CD4-positive, alpha-beta T cell (primary cell): Measurements from ENCODE around the gene CD47. TPM values are rescaled to one million over a fixed set of nuclear protein-coding genes. Genes with fewer than 3 reads are reported as not detected.
A peak's percentile ranks its signal among the peaks of the same experiment; 100 is the strongest.

Experiments
- ATAC-seq: fragments of 200-7000 bp; cut with Tn5 transposase; one replicate; pipeline ENCODE4 v1.10.0; 2022; ENCODE audit warnings: mild to moderate bottlenecking; ENCODE audit not compliant: poor library complexity
- CTCF ChIA-PET: fragments of 350-600 bp; sonication (Branson Sonifier 250); formaldehyde crosslinking; loops from one replicate; lab custom pipeline; 2021; ENCODE audit warnings: antibody characterized with exemption, inconsistent platforms; lab: Charles Lee
- POLR2A ChIA-PET: fragments of 350-600 bp; sonication (Branson Sonifier 250); formaldehyde crosslinking; loops from one replicate; lab custom pipeline; 2021; ENCODE audit warnings: antibody characterized with exemption, inconsistent platforms; lab: Charles Lee
- DNase-seq, 14 experiments: peaks; one replicate each; pipeline ENCODE4 v3.0.0-alpha.2; 2013 to 2020; ENCODE audit warnings: mixed read lengths in 2 of 14
- H3K27ac ChIP-seq, 2 donors: one replicate each; pipeline versions ENCODE4 v1.5.1 to v1.7.0; 2013; ENCODE audit warnings: low read length in 2 of 2, low read depth in 1 of 2, mild to moderate bottlenecking in 1 of 2
- H3K27me3 ChIP-seq, 2 experiments: 1 replicate in 1 of 2; 2 replicates in 1 of 2; pipeline versions ENCODE4 v1.6.1 to v1.7.0; 2013; ENCODE audit warnings: low read length in 2 of 2, control low read depth in 1 of 2, mild to moderate bottlenecking in 1 of 2, moderate library complexity in 1 of 2; ENCODE audit not compliant: insufficient read depth in 2 of 2, control insufficient read depth in 1 of 2
- H3K36me3 ChIP-seq: one replicate; pipeline ENCODE4 v1.6.1; 2013; ENCODE audit warnings: low read length, control low read depth; ENCODE audit not compliant: insufficient read depth
- H3K4me1 ChIP-seq: one replicate; pipeline ENCODE4 v1.6.1; 2013; ENCODE audit warnings: low read length, control low read depth; ENCODE audit not compliant: insufficient read depth
- H3K4me3 ChIP-seq: one replicate; pipeline ENCODE4 v1.5.1; 2013; ENCODE audit warnings: mild to moderate bottlenecking, low read length, moderate library complexity
- H3K9me3 ChIP-seq, 2 experiments: 1 replicate in 1 of 2; 2 replicates in 1 of 2; pipeline versions ENCODE4 v1.6.1 to v1.7.0; 2013; ENCODE audit warnings: low read length in 2 of 2, mild to moderate bottlenecking in 2 of 2, control low read depth in 1 of 2, moderate library complexity in 1 of 2; ENCODE audit not compliant: control insufficient read depth in 1 of 2, insufficient read depth in 1 of 2
- H3K27ac Mint-ChIP-seq: one replicate; pipeline ENCODE4 v1.8.0; 2020; ENCODE audit warnings: mixed read lengths
- H3K27me3 Mint-ChIP-seq: one replicate; pipeline ENCODE4 v1.8.0; 2021; ENCODE audit warnings: mixed read lengths
- H3K36me3 Mint-ChIP-seq: one replicate; pipeline ENCODE4 v1.8.0; 2021; ENCODE audit warnings: low read depth, mixed read lengths
- H3K4me1 Mint-ChIP-seq: one replicate; pipeline ENCODE4 v1.8.0; 2021; ENCODE audit warnings: low read depth, mixed read lengths
- H3K4me3 Mint-ChIP-seq: one replicate; pipeline ENCODE4 v1.8.0; 2020; ENCODE audit warnings: mild to moderate bottlenecking, mixed read lengths
- H3K9me3 Mint-ChIP-seq: one replicate; pipeline ENCODE4 v1.8.0; 2020; ENCODE audit warnings: mixed read lengths
- intact Hi-C, 2 experiments: fragments of 100-400 bp; cut with DNase I in 1 of 2; cut with micrococcal nuclease in 1 of 2; formaldehyde crosslinking; loops; one replicate each; pipeline versions ENCODE4 v1.15.1 to v1.9.0; 2023 to 2025; cut with DNase I, micrococcal nuclease
- total RNA-seq, 174 experiments: library from RNA in 2 of 174; stranded (reverse) in 2 of 174; gene quantifications; one replicate each; pipeline ENCODE4 v1.2.3 and lab custom pipeline; 2021 to 2026
- TF ChIP-seq, protein P1 (sequence below): fragments of 200-600 bp; IDR thresholded peaks from one replicate; pipeline ENCODE4 v1.8.0; 2022; ENCODE audit warnings: antibody characterized with exemption, mild to moderate bottlenecking

Gene CD47
- total RNA-seq, 2 experiments from 2014 or later, result 166 to 170 TPM

DNA sequence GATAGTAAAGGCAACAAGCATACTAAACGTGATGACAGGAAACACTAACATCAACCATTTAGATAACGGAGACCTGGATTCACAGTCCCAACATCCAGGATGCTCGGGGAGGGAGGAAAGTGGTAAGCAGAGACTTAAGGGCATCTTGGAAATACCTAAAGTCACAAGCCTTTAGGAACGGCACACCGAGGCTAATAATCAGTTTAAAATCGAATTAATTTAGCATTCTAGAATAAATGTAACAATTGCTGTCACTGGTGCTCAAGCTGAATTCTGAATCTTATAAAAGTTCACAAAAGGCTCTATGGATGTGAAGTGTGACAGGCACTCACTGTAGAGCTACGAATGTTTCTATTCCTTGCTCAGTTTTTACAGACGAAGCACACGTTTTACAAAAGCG is 1.3 kb downstream of the CD47 start:
- Mint-ChIP-seq H3K4me1 (peaks cover 33% of the 10 kb centered on the region), H3K27ac (no peak overlapping the region), H3K27me3 (no peaks in the 10 kb centered on the region), H3K36me3 (peaks cover 23% of the 10 kb centered on the region), H3K9me3 (no peaks in the 10 kb centered on the region), H3K4me3 (peak overlapping the region; percentile 100)
- Histone ChIP-seq H3K27ac (peak overlapping the region; percentile 92 to 98), H3K27me3 (no peaks in the 10 kb centered on the region), H3K9me3 (peaks cover 0 to 3% of the 10 kb centered on the region in 2 experiments), H3K4me3 (peak overlapping the region; percentile 93), H3K36me3 (peaks cover 14% of the 10 kb centered on the region), H3K4me1 (peaks cover 39% of the 10 kb centered on the region)
- ChIA-PET POLR2A (interaction anchor here (0.6 to 7.6 kb wide), 12 partner anchors 9 to 162 kb away, joined by 3 to 323 read pairs (median 4); partner anchors contain the start of gene IFT57), CTCF (interaction anchor here (0.6 kb wide), 1 partner anchor 674 kb away, joined by 3 read pairs; no protein-coding TSS in a partner anchor)
- intact Hi-C loops, result loop anchor here (2.0 to 5.0 kb wide), 3 partner anchors 19 to 133 kb away; partner anchors contain the start of gene IFT57 (in 1 of the 2)
- ATAC-seq (no peak), DNase-seq (peak in 2 of 14 experiments; percentile 30 to 39)
- TF ChIP-seq, protein P1, sequence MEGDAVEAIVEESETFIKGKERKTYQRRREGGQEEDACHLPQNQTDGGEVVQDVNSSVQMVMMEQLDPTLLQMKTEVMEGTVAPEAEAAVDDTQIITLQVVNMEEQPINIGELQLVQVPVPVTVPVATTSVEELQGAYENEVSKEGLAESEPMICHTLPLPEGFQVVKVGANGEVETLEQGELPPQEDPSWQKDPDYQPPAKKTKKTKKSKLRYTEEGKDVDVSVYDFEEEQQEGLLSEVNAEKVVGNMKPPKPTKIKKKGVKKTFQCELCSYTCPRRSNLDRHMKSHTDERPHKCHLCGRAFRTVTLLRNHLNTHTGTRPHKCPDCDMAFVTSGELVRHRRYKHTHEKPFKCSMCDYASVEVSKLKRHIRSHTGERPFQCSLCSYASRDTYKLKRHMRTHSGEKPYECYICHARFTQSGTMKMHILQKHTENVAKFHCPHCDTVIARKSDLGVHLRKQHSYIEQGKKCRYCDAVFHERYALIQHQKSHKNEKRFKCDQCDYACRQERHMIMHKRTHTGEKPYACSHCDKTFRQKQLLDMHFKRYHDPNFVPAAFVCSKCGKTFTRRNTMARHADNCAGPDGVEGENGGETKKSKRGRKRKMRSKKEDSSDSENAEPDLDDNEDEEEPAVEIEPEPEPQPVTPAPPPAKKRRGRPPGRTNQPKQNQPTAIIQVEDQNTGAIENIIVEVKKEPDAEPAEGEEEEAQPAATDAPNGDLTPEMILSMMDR, result no peak

DNA sequence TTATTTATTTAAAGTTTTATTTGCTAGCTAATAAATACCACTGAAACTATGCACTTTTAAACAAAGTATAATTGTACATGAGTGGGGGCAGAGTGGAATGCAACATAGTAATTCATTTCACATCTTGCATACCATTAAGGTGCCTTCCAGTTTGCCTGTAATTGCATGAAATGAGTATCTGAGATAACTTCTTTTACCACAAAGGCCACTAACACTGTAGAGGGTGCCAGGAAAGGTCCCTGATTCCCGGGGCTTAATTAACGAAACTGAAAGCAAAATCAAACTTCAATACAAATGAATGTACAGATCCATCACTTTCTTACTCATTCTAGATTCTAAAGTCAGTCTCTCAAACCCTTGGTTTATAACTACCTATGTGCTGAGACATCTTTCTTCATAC is 2.1 kb downstream of the CD47 start:
- H3K27ac Mint-ChIP-seq, result no peak overlapping the region
- no peak overlapping the region for H3K4me3 Mint-ChIP-seq
- TF ChIP-seq, protein P1, result no peak
- Histone ChIP-seq H3K27ac (no peak overlapping the region), H3K9me3 (peaks cover 0 to 3% of the 10 kb centered on the region in 2 experiments), H3K4me3 (peak overlapping the region; percentile 93), H3K36me3 (peaks cover 19% of the 10 kb centered on the region), H3K4me1 (peaks cover 46% of the 10 kb centered on the region), H3K27me3 (no peaks in the 10 kb centered on the region)
- peaks cover 23% of the 10 kb centered on the region for H3K36me3 Mint-ChIP-seq
- intact Hi-C loops, result loop anchor here (1.0 to 5.0 kb wide), 4 partner anchors 8 to 134 kb away; partner anchors contain the start of gene IFT57 (in 1 of the 2)
- H3K9me3 Mint-ChIP-seq, result no peaks in the 10 kb centered on the region
- CTCF ChIA-PET, result no interaction called here
- POLR2A ChIA-PET, result interaction anchor here (0.6 to 7.6 kb wide), 7 partner anchors 9 to 161 kb away, joined by 3 to 323 read pairs (median 4); no protein-coding TSS in a partner anchor
- H3K4me1 Mint-ChIP-seq, result peaks cover 28% of the 10 kb centered on the region
- no peak for ATAC-seq
- DNase-seq, result peak in 4 of 14 experiments; percentile 23 to 78 (median 64)
- no peaks in the 10 kb centered on the region for H3K27me3 Mint-ChIP-seq

DNA sequence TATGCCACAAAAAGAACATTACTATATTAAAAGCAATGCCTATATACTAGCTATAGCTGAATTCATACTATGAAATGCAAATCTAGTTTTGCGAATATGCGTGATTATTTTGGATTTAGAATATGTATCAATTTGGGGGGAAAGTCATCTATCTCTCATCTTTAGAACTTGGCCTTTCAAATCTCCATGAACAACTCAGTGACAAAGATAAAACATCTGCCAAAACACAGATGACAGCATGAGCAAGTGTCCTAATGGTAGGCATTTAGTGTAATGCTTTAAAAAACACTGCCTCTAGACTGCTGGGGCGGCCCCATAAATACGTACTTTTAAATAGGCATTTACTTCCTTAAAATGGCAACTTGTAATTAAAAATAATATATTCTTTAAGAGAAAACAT is 2.7 kb downstream of the CD47 start:
- peak overlapping the region; percentile 93 for H3K4me3 ChIP-seq
- Mint-ChIP-seq H3K27me3 (no peaks in the 10 kb centered on the region), H3K36me3 (peaks cover 23% of the 10 kb centered on the region), H3K4me1 (peaks cover 23% of the 10 kb centered on the region), H3K4me3 (no peak overlapping the region), H3K9me3 (no peaks in the 10 kb centered on the region), H3K27ac (no peak overlapping the region)
- no peaks in the 10 kb centered on the region for H3K27me3 ChIP-seq
- TF ChIP-seq, protein P1, result no peak
- intact Hi-C loops, result loop anchor here (1.0 to 5.0 kb wide), 4 partner anchors 8 to 135 kb away; partner anchors contain the start of gene IFT57 (in 1 of the 2)
- H3K27ac ChIP-seq, result no peak overlapping the region
- DNase-seq, result no peak
- no peak for ATAC-seq
- POLR2A ChIA-PET, result interaction anchor here (0.6 to 7.6 kb wide), 4 partner anchors 8 to 134 kb away, joined by 3 to 323 read pairs (median 5); no protein-coding TSS in a partner anchor
- CTCF ChIA-PET, result no interaction called here
- H3K9me3 ChIP-seq, result peaks cover 0 to 3% of the 10 kb centered on the region in 2 experiments
- peaks cover 19% of the 10 kb centered on the region for H3K36me3 ChIP-seq
- H3K4me1 ChIP-seq, result peaks cover 41% of the 10 kb centered on the region
